ENCODE measurements around the gene RFC2. TPM values are rescaled to one million over a fixed set of nuclear protein-coding genes. Genes with fewer than 3 reads are reported as not detected.

Gene RFC2
- total RNA-seq (2022; extraction: Qiagen RNA extraction), result 51.6 to 65.5 TPM (median 54.6 TPM) in 5 replicates

GRCh38 chr7:74254129-74254857 is at the start of gene RFC2:
Gene RFC2, minus strand, starts transcription at chr7:74254399. Its CDS starts 16 bp downstream, at chr7:74254383.

GRCh38 chr7:74289018-74289658 is 34.9 kb upstream of the RFC2 start, which contains the start of gene CLIP2:
Gene CLIP2, plus strand, starts transcription at chr7:74289407. Its CDS starts 28,140 bp downstream, at chr7:74317547.

Other genes with a start within 250 kb of the RFC2 start
- 0.12 to 0.16 TPM (median 0.14 TPM) in 4 of 5 replicates, not detected in the other for gene ELN, start 226.2 kb downstream of the RFC2 start, total RNA-seq (2022; extraction: Qiagen RNA extraction)
- 30.4 to 35.4 TPM (median 31.9 TPM) in 5 replicates for gene LIMK1, start 170.6 kb downstream of the RFC2 start, total RNA-seq (2022; extraction: Qiagen RNA extraction)
- 293 to 335 TPM (median 298 TPM) in 5 replicates for gene EIF4H, start 80.0 kb downstream of the RFC2 start, total RNA-seq (2022; extraction: Qiagen RNA extraction)
- gene LAT2, start 44.4 kb downstream of the RFC2 start, total RNA-seq (2022; extraction: Qiagen RNA extraction), result 0.77 to 1.5 TPM (median 0.88 TPM) in 5 replicates
- gene CLIP2, start 35.0 kb upstream of the RFC2 start, total RNA-seq (2022; extraction: Qiagen RNA extraction), result 11.8 to 14.9 TPM (median 13.7 TPM) in 5 replicates
- 17.7 to 25.8 TPM (median 23.6 TPM) in 5 replicates for gene GTF2IRD1, start 199.5 kb upstream of the RFC2 start, total RNA-seq (2022; extraction: Qiagen RNA extraction)